Muscle of arm (tissue), 12 donors: Measurements from ENCODE around the gene UGT3A2. TPM values are rescaled to one million over a fixed set of nuclear protein-coding genes. Genes with fewer than 3 reads are reported as not detected.
"Not testable (repeated sequence)": the region's sequence is repeated elsewhere in the genome, so short reads cannot be mapped to it uniquely, and the experiment has no call there.

Experiments
- DNase-seq: peaks from one replicate; pipeline ENCODE4 v3.0.0-alpha.2; 2013
- polyA plus RNA-seq, 12 donors: library from polyadenylated mRNA; unstranded; fragments of 120-200 nt; gene quantifications; one replicate each; pipeline ENCODE4 v1.2.1, GENCODE V29; 2013; ENCODE audit not compliant: insufficient read length in 12 of 12

The UGT3A2 gene
- polyA plus RNA-seq, 12 donors: 0.25 to 1.7 (median 0.66) TPM; not detected in 2

DNA sequence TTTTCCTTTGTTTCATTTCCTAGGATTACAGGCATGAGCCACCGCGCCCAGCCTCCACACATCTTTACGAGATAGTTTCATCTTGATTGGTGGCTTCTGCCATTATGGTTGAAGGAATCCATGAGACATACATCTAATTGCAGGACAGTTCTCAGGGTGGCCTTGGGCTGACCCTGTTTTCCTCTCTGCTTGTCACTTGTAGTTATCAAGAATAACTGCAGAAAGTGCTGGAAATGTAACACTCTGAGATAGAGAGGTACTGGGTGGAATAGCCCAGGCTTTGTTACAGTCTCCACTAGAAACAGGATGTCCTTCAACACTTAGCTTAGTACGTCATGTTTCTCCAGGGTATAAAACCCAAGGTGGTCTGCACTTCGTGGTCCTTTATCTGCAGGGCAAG is 10.7 kb downstream of the UGT3A2 start:
- no peak for DNase-seq

GRCh38 chr5:36054647-36055046 is 12.0 kb downstream of the UGT3A2 start:
- DNase-seq: no peak

GRCh38 chr5:36052538-36052937 is 14.1 kb downstream of the UGT3A2 start:
- no peak for DNase-seq

- no peak for DNase-seq
Observed at GRCh38 chr5:36049949-36050348, 16.7 kb downstream of the UGT3A2 start.

DNA sequence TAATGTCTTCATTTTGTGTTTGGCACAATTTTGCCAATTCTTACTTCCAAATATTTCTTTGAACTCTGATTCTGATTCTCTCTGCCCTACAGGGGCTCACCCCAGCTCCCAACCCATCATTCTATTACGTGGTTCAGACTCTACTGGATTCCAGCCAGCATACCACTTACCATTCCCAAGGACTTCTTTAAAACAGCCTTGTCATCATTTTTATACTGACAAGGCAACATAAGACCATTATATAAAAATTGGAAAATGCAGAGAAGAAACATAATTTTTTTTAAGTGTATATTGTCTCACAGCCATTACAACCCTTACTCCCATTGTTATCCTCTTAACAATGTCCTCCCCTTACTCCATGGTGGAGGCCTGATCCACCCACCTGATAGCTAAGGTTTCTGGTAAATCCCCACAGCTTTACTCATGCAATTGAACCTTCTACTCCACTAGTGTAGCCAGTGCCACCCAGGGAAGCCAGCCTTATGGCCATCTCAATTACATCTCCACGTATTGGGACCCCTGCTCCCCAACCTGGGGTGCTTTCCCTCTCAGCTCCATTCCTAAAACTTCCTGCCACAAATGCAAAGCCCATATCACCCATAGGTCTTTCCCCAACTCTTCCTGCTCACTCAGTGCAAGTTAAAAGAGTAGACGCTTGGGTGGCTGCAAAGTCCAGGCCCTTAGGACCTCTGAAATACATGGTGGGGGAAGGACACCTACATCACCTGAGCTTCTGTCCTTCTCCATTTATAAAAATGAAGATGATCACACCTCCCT is 19.1 kb downstream of the UGT3A2 start:
- DNase-seq: no peak

GRCh38 chr5:36045895-36046294 is 20.8 kb downstream of the UGT3A2 start:
- DNase-seq: no peak

- DNase-seq: no peak
Observed at GRCh38 chr5:36041537-36041845, 25.2 kb downstream of the UGT3A2 start.

DNA sequence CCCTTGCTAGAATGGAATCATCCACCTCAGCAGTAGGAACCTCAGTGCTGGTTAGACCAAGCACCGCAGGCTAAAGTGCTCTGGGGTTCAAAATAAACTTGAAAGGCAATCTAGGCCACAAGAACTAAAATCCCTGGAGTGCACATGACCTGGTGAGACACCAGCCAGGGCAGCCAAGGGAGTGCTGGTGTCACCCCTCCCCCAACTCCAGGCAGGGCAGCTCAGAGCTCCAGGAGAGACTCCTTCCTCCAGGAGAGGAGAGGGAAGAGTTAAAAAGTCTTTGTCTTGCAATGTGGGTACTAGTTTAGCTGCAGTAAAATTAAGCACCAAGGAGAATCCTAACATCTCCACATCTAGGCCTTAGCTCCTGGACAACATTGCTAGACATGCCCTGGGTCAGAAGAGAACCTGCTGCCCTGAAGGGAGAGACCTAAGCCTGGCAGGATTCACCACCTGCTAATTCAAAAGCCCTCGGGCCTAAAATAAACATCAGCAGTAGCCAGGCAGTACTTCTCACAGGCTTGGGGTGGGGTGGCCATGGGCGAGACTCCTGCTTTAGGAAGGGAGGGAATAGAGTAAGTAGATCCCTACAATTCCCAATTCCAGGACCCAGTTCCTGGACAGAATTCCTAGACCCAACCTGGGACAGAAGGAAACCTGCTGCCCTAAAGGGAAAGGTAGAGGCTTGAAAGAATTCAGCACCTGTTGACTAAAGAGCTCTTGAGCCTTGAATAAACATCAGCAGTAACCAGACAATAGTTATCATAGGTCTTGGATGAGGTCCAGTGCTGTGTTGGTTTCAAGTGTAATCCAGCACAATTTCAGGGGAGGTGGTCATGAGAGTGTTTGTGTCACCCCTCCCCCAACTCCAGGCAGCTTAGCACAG is 25.8 kb downstream of the UGT3A2 start:
- no peak for DNase-seq

- DNase-seq: no peak
Observed at GRCh38 chr5:36035696-36036095, 31.0 kb downstream of the UGT3A2 start.

DNA sequence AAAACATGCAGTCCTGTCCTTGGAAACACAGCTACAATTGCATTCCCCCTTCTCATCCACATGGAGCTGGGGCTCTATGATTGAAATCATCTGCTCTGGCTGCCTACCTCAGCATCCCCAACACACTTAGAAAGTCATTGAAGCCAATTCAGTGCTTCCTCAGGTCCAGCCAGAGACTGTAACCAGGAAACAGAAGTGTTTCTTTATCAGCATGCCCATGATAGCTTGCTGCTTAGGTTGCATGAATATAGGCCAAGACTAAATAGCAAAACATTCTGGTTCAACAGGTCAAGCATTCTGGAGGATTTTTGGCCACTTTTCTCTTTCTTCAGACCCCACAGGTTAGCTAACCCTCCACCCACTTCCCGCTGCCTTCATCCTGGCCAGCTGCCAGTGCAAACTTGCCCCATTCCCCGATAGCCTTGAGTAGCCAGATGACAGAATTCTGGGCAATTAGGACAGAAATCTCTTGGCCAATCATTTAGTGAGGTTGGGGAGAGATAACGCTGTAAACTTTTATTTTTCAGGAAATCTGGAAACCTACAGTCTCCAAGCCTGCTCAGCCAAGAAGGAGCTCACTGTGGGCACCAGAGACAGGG is 32.0 kb downstream of the UGT3A2 start:
- DNase-seq: not testable (repeated sequence)

- DNase-seq: no peak
Observed at GRCh38 chr5:36033486-36033885, 33.2 kb downstream of the UGT3A2 start.

DNA sequence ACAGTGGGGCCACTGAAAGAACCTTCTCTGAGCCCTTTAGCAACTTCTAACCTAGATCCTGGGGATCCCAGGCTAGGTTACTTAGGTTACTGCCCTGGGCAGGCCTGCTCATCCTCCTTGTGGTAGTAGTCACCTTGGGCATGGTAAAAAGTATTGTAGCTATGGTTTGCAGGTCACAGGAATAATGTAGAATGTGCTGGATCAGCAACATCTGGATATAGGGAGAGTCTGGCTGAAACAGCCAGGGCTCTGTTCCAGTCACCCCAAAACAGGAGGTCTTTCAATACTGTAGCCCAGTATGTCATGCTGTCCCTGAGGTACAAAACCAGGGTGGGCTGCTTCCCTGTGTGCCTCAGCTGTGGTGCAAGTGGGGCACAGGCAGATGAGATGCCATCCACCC is 33.6 kb downstream of the UGT3A2 start:
- DNase-seq: no peak

DNA sequence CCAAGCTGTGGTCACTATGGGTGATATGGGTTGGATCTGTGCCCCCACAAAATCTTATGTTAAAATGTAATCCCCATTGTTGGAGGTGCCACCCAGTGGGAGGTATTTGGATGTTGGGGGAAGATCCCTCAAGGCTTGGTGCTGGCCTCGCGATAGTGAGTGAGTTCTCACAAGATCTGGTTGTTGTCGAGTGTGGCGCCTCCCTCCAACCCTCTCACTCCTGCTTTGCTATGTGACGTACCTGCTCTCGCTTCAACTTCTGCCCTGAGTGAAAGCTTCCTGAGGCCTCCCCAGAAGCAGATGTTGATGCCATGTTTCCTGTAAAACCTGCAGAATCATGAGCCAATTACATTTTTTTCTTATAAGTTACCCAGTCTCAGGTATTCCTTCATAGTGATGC is 35.5 kb downstream of the UGT3A2 start:
- DNase-seq: no peak

GRCh38 chr5:36029914-36030313 is 36.8 kb downstream of the UGT3A2 start:
- DNase-seq: no peak

- DNase-seq: no peak
Observed at GRCh38 chr5:36028816-36029465, 37.7 kb downstream of the UGT3A2 start.

DNA sequence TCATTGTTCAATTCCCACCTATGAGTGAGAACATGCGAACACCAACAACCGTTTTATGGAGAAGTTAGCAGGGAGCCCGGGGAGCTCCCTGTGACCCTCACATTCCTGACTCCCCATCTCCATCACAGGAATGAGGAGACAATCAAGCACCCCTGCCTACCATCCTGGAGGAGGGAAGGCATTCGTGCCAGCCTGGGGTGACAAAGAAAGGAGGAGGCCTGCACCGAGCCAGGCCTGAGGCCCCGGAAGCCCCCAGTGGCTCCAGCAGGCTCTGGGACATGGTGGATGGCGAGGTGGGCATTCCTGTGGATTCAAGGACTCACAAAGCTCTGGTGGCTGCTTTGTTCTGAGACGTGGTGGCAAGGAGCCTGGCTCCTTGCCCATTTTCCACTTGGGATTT is 39.0 kb downstream of the UGT3A2 start:
- DNase-seq: no peak

DNA sequence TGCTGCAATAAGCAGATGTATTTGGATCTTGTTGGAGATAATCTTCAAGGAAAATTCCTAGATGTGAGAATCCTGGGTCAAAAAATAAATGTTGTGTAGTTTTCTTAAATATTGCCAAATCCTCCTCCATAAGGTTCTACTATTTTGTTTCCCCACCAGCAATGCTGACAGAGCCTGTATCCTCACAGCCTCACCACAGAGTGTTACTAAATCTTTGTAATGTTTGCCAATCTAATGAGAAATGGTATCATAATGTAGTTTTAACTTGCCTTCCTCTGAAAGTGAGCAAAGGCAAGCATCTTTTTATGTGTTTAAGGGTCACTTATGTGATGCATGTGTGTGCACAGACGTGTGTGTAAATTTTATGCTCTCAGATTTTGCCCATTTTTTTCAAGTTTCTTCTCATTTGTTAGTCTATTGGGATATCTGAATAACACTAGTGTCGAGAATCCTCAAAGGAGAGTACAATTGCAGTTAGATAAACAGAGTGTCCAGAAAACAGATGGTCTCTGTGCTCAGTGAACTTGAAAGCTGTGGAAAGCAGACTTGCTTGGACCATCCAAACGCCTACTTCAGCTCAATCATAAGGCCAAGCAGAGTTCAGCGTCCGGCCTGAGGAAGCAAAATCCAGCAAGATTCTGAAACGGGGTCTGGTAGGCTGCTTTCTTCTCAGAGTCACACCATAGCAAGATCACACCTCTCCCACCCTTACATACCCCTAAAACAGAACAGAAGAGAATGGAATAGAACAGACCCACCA is 39.8 kb downstream of the UGT3A2 start:
- DNase-seq: peak; percentile 4

- not testable (repeated sequence) for DNase-seq
Observed at GRCh38 chr5:36022246-36022645, 44.4 kb downstream of the UGT3A2 start.

GRCh38 chr5:36019584-36019983 is 47.1 kb downstream of the UGT3A2 start:
- DNase-seq: not testable (repeated sequence)

DNA sequence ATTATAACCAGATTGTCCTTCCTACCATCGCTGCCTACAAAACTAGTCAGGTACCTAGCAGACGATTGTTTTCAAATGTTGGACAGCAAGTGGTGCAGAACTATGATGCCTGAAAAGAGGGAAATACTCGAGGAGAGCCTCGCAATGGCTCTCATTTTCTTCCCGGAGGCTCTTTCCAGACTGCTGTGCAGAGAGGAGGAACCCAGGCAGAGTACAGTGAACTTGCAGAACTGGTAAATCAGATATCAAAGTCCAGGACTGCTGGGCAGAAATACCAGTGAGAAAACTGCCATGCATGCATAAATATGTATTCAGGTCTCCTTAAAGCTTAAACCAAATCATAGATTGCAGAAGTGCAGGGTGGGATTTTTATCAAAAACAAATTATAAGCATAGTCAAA is 49.1 kb downstream of the UGT3A2 start:
- no peak for DNase-seq

- peak; percentile 15 for DNase-seq
Observed at GRCh38 chr5:36017004-36017403, 49.7 kb downstream of the UGT3A2 start.

DNA sequence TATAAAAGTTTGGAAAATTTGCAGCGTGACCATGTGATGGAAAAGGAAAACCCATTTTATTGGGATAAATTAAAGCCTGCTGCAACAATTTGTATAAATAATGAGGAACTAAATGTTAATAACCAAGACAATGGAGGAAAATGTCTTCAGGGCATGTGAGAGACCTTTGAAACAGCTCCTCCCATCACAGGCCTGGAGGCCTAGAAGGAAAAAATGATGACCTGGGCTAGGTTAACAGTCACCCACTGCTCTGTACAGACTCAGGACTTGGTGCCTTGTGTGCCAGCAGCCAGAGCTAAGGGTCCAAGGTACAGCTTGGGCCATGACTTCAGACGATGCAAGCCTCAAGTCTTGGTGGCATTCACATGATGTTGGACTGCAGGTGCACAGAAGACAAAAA is 53.5 kb downstream of the UGT3A2 start:
- no peak for DNase-seq
